HEK293T (cell line): ENCODE data around the gene PAWR.

Source experiments
- ELF4 ChIP-seq: fragments of 450-650 bp; IDR thresholded peaks from 2 replicates; pipeline ENCODE4 v1.6.1; 2017; ENCODE audit warnings: antibody characterized with exemption
- FOXM1 ChIP-seq: fragments of 450-650 bp; IDR thresholded peaks from 2 replicates; pipeline ENCODE4 v1.6.1; 2017; ENCODE audit warnings: mild to moderate bottlenecking, borderline replicate concordance
- HDGF ChIP-seq: fragments of 450-650 bp; IDR thresholded peaks from 2 replicates; pipeline ENCODE4 v1.6.1; 2017; ENCODE audit warnings: antibody characterized with exemption, borderline replicate concordance
- SP1 ChIP-seq: fragments of 450-650 bp; IDR thresholded peaks from 2 replicates; pipeline ENCODE4 v1.6.1; 2017
- ZNF384 ChIP-seq: fragments of 450-650 bp; IDR thresholded peaks from 2 replicates; pipeline ENCODE4 v1.6.1; 2016
- TF ChIP-seq, protein P1 (sequence below): fragments of 450-650 bp; IDR thresholded peaks from 2 replicates; pipeline ENCODE4 v1.6.1; 2016

GRCh38 chr12:79665212-79665887 lies 25.4 kb downstream of the PAWR start:
- TF ChIP-seq FOXM1 (no peak), SP1 (no peak), HDGF (no peak), ELF4 (no peak), ZNF384 (no peak)
- TF ChIP-seq, protein P1, sequence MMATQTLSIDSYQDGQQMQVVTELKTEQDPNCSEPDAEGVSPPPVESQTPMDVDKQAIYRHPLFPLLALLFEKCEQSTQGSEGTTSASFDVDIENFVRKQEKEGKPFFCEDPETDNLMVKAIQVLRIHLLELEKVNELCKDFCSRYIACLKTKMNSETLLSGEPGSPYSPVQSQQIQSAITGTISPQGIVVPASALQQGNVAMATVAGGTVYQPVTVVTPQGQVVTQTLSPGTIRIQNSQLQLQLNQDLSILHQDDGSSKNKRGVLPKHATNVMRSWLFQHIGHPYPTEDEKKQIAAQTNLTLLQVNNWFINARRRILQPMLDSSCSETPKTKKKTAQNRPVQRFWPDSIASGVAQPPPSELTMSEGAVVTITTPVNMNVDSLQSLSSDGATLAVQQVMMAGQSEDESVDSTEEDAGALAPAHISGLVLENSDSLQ, result no peak
